Endometrial microvascular endothelial cells (primary cell): ENCODE measurements around the gene FRAS1. TPM values are rescaled to one million over a fixed set of nuclear protein-coding genes. Genes with fewer than 3 reads are reported as not detected.
"Not testable (repeated sequence)": the region's sequence is repeated elsewhere in the genome, so short reads cannot be mapped to it uniquely, and the experiment has no call there.

Experiments
- in situ Hi-C: cut with HindIII; loops from 2 replicates; pipeline ENCODE4 v1.10.0; 2017; ENCODE audit warnings: low sequenced_read_pairs, low pct_unique_long_range_greater_than_20kb; ENCODE audit errors: inconsistent ontology term
- total RNA-seq: library from RNA; depleted of rRNA; stranded (reverse); fragments of >200 nt; gene quantifications from one replicate; pipeline ENCODE4 v1.2.3, GENCODE V29; 2015; ENCODE audit errors: inconsistent ontology term

FRAS1 gene
- total RNA-seq, 1 donor from 2014 or later, result 1.4 TPM

DNA sequence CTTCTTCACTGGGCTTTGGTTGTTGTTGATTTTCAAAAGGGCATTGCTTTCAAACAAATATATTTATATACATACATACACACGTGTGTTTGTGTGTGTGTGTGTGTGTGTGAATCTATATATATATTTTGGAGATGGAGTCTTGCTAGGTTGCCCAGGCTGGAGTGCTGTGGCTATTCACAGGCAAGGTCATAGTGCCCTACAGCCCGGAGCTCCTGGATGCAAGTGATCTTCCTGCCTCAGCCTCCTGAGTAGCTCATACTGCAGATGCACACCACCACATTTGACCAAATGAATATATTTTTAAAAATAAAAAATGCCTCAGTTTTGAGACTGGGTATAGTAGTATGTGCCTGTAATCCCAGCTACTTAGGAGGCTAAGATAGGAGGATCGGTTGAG is 34.4 kb downstream of the FRAS1 start:
- in situ Hi-C loops, result no loop called here

DNA sequence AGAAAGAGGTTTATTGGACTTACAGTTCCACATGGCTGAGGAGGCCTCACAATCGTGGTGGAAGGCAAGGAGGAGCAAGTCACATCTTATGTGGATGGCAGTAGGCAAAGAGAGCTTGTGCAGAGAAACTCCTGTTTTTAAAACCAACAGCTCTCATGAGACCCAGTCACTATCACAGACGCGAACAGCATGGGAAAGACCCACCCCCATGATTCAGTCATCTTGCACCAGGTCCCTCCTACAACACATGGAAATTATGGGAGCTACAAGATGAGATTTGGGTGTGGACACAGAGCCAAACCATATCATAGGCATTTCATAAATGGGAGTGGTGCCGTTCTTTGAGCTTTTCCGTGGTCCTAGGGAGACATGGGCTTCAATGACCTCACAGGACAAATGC is 35.2 kb downstream of the FRAS1 start:
- in situ Hi-C loops, result not testable (repeated sequence)

DNA sequence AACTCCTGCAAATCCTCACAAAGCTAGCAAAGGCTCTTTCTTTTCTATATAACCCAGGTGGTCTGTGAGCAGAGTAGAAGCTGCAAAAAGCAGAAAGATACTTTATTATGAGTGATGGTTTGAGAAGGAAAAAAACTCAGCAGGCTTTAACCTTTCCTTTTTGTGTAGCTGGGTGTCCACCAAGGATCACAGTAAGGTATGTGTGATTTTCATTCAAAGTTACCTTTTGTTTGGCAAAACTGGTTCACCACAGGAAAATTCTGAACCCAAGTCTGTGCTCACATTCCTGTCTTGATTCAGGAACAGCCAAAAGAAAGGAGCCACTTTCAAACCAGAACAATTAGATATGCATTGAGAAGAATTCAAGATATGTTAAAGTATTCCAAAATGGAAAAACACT is 35.7 kb downstream of the FRAS1 start:
- in situ Hi-C loops, result no loop called here

DNA sequence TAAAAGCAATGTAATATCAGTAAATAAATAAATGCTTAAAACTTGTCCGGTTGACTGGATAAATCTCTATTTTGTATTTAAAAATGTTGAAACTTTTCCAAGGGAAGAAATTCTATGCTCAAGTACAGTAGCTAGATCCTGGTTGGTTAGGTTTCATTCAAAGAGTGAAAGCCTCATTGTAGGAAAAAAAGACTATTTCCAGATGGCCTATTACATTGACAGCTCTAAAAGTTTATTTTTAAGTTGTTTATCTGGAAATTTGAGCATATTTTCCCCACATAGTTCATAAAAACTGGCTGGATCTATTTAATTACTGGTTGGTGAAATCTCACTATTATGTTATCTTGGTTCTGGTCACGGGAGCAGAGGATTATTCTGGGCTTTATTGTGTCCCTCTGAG is 38.0 kb downstream of the FRAS1 start:
- in situ Hi-C loops, result no loop called here

DNA sequence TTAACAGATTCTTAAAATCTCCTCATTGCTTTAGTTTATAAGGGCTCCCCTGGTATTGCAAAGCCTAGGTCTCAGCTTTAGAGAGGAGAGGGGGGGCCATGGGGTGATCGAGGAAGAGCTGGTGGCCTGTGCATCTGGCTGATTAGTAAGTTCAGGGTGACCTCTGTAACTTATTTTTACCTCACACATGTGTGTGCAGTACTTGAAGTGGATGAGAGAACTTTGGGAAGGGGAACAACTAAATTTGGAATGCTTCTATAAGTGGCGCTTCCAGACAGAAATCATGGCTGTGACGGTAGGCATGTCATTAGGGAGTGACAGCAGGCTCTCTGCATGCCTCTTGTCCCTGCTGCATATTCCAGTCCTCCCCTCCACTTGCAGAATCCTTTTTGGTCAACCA is 41.9 kb downstream of the FRAS1 start:
- in situ Hi-C loops, result no loop called here

DNA sequence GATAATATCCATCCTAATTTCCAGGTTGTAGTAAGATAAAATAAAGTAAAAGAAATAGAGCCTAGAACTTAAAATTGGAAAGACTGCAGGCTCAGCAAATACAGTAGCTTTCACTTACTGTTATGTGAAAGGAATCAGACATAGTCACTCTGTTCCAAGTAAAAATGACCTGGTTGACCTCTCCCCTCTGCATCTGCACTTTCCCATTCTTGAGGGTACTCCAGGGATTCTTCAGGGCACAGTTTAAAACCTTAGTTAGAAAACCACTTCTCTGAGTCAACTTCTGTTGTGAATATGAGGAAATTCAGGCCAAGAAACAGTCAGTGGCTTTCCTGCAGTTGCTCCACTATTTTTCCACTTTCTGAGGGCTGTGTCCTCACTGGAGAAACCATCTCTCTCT is 42.9 kb downstream of the FRAS1 start:
- in situ Hi-C loops, result no loop called here

DNA sequence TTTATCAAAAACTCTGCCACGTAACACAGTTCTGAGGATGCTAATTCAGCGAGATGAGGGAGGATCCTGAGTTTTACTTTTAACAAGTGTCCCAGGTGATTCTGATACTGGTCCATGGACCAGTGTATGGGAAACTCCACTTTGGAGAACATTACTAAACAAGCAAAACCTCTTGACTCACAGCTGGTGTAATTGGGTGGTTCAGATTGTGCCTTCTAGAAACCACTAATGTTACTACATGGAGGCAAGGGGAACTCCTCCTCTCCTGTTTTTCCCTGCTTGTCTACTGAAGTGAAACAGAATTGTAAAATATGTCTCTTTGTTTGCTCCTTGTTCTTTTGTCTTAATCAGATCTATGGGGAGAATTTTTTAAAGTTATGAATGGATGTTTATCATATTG is 62.6 kb downstream of the FRAS1 start:
- in situ Hi-C loops, result no loop called here

DNA sequence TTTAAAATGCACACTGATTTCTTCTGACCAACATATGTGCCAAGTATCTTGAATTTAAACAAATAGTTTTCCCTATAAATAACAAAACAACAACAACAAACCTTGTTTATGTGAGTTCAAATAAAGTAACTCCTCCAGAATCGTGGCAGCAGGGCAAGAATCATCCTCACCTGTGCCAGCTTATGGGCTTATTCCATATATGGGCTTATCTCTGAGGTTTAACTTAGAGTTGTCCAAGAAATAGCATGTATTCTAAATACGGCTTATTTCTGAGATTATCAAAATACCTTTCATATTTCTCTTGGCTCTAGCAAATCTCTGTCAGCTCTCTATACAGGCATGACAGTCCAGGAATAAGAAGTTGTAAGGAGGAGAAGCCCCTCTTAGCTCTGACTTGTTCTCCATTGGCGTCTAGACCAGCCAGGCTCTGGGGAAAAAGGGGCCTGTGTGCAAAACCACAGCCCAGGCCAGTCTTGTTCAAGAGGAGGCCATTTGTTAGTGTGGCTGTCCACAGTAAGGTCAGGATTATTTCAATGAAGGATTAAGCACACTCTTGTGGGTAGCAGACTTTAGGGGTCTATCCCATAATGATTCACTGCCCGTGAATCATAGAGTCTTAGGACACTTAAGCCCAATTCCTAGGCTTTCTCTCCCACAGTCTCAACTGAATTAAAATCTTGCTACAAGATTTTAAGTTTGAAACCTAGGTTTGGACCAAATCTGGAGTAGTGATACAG is 63.2 kb downstream of the FRAS1 start:
- in situ Hi-C loops, result no loop called here

DNA sequence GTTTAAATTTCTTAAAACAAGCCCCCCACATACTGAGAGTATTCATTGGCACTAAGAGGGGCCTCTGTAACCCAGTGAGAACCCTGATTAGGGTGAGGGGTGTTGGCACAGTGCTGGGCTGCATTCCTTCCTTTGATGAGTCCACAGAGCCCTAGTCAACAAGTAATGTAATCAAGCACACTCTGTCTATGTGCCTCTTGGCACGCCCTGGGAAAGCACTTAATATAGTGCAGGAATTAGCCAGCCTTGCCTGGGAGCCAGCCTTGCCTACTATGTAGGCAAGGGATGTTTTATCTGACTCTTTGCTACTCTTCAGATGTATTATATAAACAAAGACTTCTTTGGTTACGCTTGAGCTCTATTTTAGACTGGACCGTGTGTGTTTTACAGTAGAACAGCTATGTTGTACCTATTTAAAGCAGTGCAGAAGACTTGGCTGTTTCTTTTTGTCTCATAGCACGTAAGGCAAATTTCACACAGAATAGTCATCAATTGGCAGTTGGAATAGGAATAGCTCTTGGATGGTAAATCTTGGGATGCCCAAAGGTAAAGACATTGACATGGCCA is 64.3 kb downstream of the FRAS1 start:
- in situ Hi-C loops, result no loop called here

DNA sequence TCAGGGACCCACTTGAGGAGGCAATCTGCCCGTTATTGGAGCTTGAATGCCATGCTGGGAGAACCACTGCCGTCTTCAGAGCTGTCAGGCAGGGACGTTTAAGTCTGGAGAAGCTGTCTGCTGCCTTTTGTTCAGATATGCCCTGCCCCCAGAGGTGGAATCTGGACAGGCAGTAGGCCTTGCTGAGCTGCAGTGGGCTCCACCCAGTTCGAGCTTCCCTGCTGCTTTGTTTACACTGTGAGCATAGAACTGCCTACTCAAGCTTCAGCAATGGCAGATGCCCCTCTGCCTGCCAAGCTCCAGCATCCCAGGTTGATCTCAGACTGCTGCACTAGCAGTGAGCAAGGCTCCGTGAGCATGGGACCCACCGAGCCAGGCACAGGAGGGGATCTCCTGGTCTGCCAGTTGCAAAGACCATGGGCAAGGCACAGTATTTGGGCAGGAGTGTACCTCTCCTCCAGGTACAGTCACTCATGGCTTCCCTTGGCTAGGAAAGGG is 68.8 kb downstream of the FRAS1 start:
- in situ Hi-C loops, result not testable (repeated sequence)

DNA sequence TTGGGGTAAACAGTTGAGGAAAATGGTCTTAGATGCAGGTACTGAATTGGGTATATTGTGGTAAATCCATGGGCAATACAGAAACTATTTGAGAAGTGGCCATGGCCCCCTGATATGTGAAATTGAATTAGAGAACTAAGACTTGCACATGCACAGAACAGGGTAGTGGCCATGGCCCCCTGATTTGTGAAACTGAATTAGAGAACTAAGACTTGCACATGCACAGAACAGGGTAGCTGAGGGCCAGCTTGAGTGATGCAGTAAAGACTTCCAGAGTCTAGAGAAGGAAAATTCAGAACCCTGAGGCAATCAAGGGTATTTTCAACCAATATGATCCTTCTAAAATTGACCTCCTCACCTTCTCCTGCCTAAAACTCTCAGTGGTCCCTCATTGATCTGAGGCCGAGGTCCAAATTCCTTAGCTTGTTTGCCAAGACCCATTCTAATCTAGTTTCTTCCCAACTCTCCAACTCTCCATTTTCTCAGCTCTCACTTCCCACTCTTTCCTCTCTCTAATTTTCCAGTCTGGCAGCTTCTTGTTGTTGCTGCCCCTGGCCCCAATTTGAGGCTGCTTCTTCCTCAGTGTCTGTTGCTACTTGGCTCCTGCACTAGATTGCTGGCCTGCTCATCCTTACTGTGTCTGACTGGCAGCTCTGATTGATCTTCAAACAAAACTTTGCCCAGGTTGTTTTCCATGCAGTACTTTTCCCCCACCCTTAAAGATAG is 72.4 kb downstream of the FRAS1 start:
- in situ Hi-C loops, result no loop called here

DNA sequence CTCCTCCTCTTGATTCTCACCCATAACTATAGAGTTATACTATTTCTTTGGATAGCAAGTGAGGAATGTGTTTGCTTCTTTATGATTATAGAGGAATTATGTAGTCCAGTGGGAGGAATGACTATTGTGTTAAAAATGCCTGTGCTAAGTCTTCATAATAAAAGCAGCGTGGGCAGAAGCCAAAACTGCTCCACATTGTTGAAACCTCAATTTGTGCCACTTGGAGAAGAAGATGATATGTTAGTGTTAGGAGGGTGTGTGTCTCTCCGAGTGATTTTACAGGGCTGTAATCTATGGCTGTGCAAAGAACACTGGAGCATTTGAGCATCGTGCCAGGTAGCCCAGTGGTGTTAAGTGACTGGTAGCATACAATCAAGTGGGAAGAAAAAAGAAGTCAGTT is 74.3 kb downstream of the FRAS1 start:
- in situ Hi-C loops, result no loop called here

DNA sequence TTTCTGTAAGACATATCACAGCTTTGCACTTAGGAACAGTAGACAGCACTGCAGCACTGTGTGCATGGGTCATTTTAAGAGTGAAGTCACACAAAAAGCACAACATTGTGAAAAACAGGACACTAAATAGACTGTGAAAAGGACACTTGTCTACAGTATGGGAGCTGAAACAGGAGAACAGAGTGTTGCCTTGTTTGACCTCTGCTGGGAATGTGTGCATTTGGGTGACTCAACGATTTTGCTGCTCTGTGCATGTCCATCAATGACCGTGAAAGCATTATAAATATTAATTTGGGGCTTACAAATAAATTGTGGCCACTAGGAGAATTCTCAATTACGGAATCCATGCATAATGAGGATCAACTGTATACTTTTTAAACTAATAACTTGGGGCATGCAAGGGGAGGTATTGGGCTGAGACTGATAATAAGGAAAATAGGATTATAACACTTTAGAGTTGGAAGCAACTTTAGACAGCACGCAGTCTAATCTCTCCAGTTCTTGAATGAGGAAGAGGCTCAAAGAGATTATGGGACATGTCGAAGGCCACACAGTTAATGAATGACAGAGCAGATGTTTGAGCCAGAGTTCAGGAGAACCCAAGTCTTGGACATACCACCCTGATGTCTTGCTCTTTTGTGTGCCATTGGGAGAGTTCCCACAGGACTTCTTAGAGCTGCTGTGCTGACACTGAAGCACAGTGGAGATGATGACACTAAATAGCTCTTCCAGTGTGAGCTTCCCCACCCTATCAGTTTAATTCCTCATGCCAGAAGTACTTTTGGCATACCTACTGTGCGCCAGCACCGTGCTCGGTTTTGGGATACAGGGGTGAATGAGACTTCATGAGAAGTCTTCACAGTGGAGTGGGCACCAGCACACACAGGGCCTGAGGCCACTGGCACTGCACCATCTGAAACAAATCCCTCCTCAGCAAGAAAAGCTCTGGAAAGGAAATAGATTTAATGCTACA is 79.3 kb downstream of the FRAS1 start:
- in situ Hi-C loops, result no loop called here

DNA sequence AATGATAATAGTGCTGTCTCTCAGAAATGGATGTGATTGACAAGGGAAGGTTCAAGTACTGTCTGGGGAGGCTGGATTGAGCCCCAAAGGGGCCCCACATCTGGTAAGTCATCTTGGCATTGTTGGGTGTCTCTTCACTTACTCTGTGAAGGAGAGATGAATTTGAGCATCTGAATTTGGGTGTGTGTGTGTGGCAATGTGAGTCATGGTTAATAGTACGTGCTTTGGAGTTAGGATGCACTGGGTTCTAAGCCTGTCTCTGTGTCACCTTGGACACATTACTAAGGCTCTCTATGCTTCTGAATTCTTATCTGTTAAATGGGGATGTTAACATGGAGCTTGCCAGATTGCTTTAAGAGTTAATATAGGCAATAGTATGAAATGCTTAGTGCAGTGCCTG is 80.4 kb downstream of the FRAS1 start:
- in situ Hi-C loops, result no loop called here

DNA sequence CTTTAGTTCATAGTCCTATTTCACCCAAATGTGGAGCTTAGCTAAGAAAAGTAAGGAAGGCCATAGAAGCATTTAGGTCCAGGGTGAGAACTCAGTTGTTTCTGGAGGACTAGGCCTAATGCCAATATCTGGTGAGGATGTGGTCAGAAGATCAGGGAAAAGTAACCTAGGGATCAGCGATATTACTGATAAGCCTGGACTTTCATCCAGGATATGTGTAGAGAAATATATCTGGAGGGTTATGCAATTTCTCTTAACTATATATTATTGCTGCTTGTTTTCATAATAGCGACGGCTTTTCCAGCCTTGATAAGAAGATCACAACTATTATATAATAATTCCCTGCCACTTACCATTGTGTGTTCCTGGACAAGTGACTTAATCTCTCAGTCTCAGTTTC is 81.1 kb downstream of the FRAS1 start:
- in situ Hi-C loops, result no loop called here

DNA sequence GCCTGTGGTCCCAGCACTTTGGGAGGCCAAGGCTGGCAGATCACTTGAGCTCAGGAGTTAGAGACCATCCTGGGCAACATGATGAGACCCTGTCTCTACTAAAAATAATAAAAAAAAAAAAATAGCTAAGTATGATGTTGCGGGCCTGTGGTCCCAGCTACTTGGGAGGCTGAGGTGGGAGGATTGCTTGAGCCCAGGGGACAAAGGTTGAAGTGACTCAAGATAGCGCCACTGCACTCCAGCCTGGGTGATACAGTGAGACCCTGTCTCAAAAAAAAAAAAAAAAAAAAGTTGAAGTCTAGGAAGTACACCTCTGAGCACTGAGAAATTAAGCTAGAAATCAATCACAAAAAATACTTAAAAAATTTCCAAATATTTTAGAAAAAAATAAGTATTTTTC is 86.5 kb downstream of the FRAS1 start:
- in situ Hi-C loops, result no loop called here

DNA sequence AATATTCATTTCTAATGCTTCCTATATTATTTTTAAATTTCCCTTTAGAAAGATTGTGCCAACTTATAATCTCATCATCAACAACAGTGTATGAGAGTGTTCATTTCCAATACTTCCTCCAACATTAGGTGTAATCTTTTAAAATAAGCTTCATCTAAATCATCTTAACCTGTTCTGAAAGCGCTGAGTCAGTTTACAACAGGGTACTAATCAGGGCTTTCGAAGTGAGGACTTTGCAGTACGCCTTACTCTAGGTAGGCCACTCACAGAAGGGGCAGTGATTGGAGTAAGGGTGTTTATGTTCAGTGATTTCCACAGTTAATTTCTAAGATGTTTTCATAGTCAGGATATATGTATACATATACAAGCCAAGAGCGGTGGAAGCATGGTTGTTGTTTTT is 87.9 kb downstream of the FRAS1 start:
- in situ Hi-C loops, result no loop called here

DNA sequence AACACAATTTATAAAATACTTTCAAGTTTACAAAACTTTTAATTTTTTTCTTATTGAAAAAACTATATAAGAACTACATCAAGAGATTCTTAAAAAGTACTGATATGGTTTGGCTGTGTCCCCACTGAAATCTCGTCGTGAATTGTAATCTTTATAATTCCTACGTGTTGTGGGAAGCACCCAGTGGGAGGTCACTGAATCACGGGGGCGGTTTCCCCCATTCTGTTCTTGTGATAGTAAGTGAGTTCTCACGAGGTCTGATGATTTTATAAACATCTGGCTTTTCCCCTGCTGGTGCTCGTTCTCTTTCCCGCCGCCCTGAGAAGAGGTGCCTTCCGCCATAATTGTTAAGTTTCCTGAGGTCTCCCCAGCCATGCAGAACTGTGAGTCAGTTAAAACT is 88.5 kb downstream of the FRAS1 start:
- in situ Hi-C loops, result no loop called here
